Measurements from ENCODE around the gene RAB3IL1.

Gene RAB3IL1

DNA sequence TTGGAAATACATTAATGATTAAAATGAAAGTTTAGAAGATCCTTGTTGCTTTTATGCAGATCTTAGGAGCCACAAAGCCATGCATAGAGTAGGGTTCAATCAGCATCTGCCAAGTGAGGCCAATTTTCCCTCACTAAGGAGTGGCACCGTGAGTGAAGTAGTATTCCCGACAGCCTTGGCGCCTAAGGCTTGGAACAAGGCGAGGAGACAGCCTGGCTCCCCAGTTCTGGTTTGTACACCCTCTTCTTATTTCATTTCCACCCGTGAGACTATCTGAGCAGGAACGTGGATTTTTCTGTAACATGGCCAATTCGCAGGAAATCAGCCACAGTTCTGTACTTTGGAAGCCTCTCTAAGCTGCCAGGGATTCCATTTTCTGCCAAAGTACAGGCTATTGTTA lies 66.7 kb downstream of the RAB3IL1 start:
- CTCF ChIA-PET, result interaction anchor here (0.7 kb wide), 1 partner anchor 232 kb away, joined by 3 read pairs; no protein-coding TSS in a partner anchor
- POLR2A ChIA-PET, result no interaction called here
- H3K27ac ChIP-seq (ENCODE audit: extremely low read depth, low read depth, low read length), result no peak overlapping the region

DNA sequence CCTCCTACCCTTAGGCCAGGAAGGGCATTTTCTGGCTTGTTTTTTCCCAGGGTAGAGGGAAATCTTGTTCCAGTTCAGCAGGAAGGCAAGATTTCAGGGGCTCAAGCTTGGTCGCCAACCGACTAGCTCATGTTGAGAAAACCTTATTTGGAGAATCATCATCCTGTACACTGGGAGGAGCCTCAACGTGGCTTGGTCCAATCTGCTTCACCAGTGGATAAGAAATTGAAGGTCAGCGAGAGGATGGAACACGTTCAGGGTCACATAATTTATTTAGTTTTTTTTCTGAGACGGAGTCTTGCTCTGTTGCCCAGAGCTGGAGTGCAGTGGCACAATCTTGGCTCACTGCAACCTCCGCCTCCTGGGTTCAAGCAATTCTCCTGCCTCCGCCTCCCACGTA lies 68.7 kb downstream of the RAB3IL1 start:
- Histone ChIP-seq H3K27ac (ENCODE audit: extremely low read depth, low read depth, low read length) (no peak overlapping the region), H3K36me3 (ENCODE audit: control insufficient read depth in 2 of 2, insufficient read depth in 1 of 2, low read length in 2 of 2) (peaks cover 11 to 25% of the 10 kb centered on the region in 2 experiments), H3K4me1 (ENCODE audit: control insufficient read depth, insufficient read depth, low read length) (no peaks in the 10 kb centered on the region), H3K9me3 (ENCODE audit: control insufficient read depth, insufficient read depth, low read depth, low read length) (no peaks in the 10 kb centered on the region), H3K4me3 (ENCODE audit: low read depth, low read length) (no peak overlapping the region)
- CTCF ChIA-PET, result no interaction called here
- POLR2A ChIA-PET, result no interaction called here
- TF ChIP-seq HOXC10 (CRISPR knock-in tag; IDR thresholded peaks at IDR 0.05) (no peak), ZNF596 (tag by site-specific recombination; IDR thresholded peaks at IDR 0.05) (no peak), WT1 (tag by site-specific recombination; IDR thresholded peaks at IDR 0.05) (no peak), ZNF629 (tag by site-specific recombination; IDR thresholded peaks at IDR 0.05) (no peak), ZNF433 (tag by site-specific recombination; IDR thresholded peaks at IDR 0.05; ENCODE audit: low read depth) (no peak), ZNF391 (tag by site-specific recombination; IDR thresholded peaks at IDR 0.05; ENCODE audit: borderline replicate concordance, low read depth) (no peak), KLF7 (tag by site-specific recombination; IDR thresholded peaks at IDR 0.05; ENCODE audit: borderline replicate concordance) (no peak)
- TF ChIP-seq, protein P1, sequence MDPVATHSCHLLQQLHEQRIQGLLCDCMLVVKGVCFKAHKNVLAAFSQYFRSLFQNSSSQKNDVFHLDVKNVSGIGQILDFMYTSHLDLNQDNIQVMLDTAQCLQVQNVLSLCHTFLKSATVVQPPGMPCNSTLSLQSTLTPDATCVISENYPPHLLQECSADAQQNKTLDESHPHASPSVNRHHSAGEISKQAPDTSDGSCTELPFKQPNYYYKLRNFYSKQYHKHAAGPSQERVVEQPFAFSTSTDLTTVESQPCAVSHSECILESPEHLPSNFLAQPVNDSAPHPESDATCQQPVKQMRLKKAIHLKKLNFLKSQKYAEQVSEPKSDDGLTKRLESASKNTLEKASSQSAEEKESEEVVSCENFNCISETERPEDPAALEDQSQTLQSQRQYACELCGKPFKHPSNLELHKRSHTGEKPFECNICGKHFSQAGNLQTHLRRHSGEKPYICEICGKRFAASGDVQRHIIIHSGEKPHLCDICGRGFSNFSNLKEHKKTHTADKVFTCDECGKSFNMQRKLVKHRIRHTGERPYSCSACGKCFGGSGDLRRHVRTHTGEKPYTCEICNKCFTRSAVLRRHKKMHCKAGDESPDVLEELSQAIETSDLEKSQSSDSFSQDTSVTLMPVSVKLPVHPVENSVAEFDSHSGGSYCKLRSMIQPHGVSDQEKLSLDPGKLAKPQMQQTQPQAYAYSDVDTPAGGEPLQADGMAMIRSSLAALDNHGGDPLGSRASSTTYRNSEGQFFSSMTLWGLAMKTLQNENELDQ (tag by site-specific recombination; IDR thresholded peaks at IDR 0.05; ENCODE audit: low read depth), result no peak

More for the DNA sequence above, 66.7 kb downstream of the RAB3IL1 start:
- TF ChIP-seq ZNF530 (tag by site-specific recombination; IDR thresholded peaks at IDR 0.05; ENCODE audit: low read depth) (no peak), ZNF274 (IDR thresholded peaks at IDR 0.05; ENCODE audit: low read length) (no peak), ZNF274 (tag by site-specific recombination; IDR thresholded peaks at IDR 0.05; ENCODE audit: borderline replicate concordance) (no peak), ZNF610 (tag by site-specific recombination; IDR thresholded peaks at IDR 0.05; ENCODE audit: borderline replicate concordance) (no peak), ZNF549 (tag by site-specific recombination; IDR thresholded peaks at IDR 0.05) (no peak), ZNF561 (tag by site-specific recombination; IDR thresholded peaks at IDR 0.05; ENCODE audit: borderline replicate concordance) (no peak), ZNF138 (tag by site-specific recombination; IDR thresholded peaks at IDR 0.05; ENCODE audit: borderline replicate concordance) (no peak), ZNF146 (tag by site-specific recombination; IDR thresholded peaks at IDR 0.05) (no peak), ZNF529 (tag by site-specific recombination; IDR thresholded peaks at IDR 0.05; ENCODE audit: insufficient replicate concordance) (no peak)
- TF ChIP-seq, protein P2, sequence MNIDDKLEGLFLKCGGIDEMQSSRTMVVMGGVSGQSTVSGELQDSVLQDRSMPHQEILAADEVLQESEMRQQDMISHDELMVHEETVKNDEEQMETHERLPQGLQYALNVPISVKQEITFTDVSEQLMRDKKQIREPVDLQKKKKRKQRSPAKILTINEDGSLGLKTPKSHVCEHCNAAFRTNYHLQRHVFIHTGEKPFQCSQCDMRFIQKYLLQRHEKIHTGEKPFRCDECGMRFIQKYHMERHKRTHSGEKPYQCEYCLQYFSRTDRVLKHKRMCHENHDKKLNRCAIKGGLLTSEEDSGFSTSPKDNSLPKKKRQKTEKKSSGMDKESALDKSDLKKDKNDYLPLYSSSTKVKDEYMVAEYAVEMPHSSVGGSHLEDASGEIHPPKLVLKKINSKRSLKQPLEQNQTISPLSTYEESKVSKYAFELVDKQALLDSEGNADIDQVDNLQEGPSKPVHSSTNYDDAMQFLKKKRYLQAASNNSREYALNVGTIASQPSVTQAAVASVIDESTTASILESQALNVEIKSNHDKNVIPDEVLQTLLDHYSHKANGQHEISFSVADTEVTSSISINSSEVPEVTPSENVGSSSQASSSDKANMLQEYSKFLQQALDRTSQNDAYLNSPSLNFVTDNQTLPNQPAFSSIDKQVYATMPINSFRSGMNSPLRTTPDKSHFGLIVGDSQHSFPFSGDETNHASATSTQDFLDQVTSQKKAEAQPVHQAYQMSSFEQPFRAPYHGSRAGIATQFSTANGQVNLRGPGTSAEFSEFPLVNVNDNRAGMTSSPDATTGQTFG (tag by site-specific recombination; IDR thresholded peaks at IDR 0.05; ENCODE audit: borderline replicate concordance), result no peak
- TF ChIP-seq, protein P1 (tag by site-specific recombination; IDR thresholded peaks at IDR 0.05; ENCODE audit: low read depth), result no peak
- TF ChIP-seq, protein P3, sequence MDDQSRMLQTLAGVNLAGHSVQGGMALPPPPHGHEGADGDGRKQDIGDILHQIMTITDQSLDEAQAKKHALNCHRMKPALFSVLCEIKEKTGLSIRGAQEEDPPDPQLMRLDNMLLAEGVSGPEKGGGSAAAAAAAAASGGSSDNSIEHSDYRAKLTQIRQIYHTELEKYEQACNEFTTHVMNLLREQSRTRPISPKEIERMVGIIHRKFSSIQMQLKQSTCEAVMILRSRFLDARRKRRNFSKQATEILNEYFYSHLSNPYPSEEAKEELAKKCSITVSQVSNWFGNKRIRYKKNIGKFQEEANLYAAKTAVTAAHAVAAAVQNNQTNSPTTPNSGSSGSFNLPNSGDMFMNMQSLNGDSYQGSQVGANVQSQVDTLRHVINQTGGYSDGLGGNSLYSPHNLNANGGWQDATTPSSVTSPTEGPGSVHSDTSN (CRISPR knock-in tag; IDR thresholded peaks at IDR 0.05), result no peak
- TF ChIP-seq, protein P4, sequence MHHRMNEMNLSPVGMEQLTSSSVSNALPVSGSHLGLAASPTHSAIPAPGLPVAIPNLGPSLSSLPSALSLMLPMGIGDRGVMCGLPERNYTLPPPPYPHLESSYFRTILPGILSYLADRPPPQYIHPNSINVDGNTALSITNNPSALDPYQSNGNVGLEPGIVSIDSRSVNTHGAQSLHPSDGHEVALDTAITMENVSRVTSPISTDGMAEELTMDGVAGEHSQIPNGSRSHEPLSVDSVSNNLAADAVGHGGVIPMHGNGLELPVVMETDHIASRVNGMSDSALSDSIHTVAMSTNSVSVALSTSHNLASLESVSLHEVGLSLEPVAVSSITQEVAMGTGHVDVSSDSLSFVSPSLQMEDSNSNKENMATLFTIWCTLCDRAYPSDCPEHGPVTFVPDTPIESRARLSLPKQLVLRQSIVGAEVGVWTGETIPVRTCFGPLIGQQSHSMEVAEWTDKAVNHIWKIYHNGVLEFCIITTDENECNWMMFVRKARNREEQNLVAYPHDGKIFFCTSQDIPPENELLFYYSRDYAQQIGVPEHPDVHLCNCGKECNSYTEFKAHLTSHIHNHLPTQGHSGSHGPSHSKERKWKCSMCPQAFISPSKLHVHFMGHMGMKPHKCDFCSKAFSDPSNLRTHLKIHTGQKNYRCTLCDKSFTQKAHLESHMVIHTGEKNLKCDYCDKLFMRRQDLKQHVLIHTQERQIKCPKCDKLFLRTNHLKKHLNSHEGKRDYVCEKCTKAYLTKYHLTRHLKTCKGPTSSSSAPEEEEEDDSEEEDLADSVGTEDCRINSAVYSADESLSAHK (tag by site-specific recombination; IDR thresholded peaks at IDR 0.05), result no peak
- H3K4me1 ChIP-seq (ENCODE audit: control insufficient read depth, insufficient read depth, low read length), result no peaks in the 10 kb centered on the region
- H3K36me3 ChIP-seq (ENCODE audit: control insufficient read depth in 2 of 2, insufficient read depth in 1 of 2, low read length in 2 of 2), result peaks cover 11 to 22% of the 10 kb centered on the region in 2 experiments
- H3K4me3 ChIP-seq (ENCODE audit: low read depth, low read length), result no peak overlapping the region
- H3K9me3 ChIP-seq (ENCODE audit: control insufficient read depth, insufficient read depth, low read depth, low read length), result no peaks in the 10 kb centered on the region
